Fibroblast of lung (primary cell): ENCODE measurements around the gene EDA. TPM values are rescaled to one million over a fixed set of nuclear protein-coding genes. Genes with fewer than 3 reads are reported as not detected.

Experiments used
- DNase-seq, 2 donors: peaks; one replicate each; pipeline versions ENCODE4 v3.0.0 to v3.0.0-alpha.2; 2010; ENCODE audit warnings: low read depth in 2 of 2
- H2AFZ ChIP-seq: 2 replicates; pipeline ENCODE4 v1.5.1; 2012; ENCODE audit warnings: low read length, control low read depth, inconsistent platforms
- H3K27ac ChIP-seq: 2 replicates; pipeline ENCODE4 v1.5.1; 2011; ENCODE audit warnings: low read length, control low read depth; ENCODE audit not compliant: insufficient read depth
- H3K27me3 ChIP-seq: 2 replicates; pipeline ENCODE4 v1.5.1; 2011; ENCODE audit warnings: mild to moderate bottlenecking, low read length; ENCODE audit not compliant: control insufficient read depth, insufficient read depth
- H3K36me3 ChIP-seq: 2 replicates; pipeline ENCODE4 v1.5.1; 2011; ENCODE audit warnings: low read length; ENCODE audit not compliant: control insufficient read depth, insufficient read depth
- H3K4me1 ChIP-seq: 2 replicates; pipeline ENCODE4 v1.5.1; 2011; ENCODE audit warnings: low read length; ENCODE audit not compliant: control insufficient read depth, insufficient read depth; ENCODE audit errors: extremely low read depth
- H3K4me2 ChIP-seq: 2 replicates; pipeline ENCODE4 v1.5.1; 2011; ENCODE audit warnings: low read length, control low read depth; ENCODE audit not compliant: insufficient read depth; ENCODE audit errors: extremely low read depth
- H3K4me3 ChIP-seq, 4 experiments: fragments of 200-600 bp in 1 of 4; sonication (generic) in 1 of 4; replicated peaks in 1 of 4; 2 replicates each; pipeline ENCODE4 v1.5.1; 2011 to 2016; ENCODE audit warnings: low read length in 4 of 4, low read depth in 3 of 4, mild to moderate bottlenecking in 3 of 4, control low read depth in 2 of 4, inconsistent platforms in 1 of 4, mixed read lengths in 1 of 4; ENCODE audit not compliant: insufficient read depth in 1 of 4; ENCODE audit errors: control extremely low read depth in 1 of 4
- H3K79me2 ChIP-seq: 2 replicates; pipeline ENCODE4 v1.5.1; 2012; ENCODE audit warnings: mild to moderate bottlenecking, low read length, inconsistent platforms; ENCODE audit not compliant: control insufficient read depth, insufficient read depth
- H3K9ac ChIP-seq: 2 replicates; pipeline ENCODE4 v1.5.1; 2011; ENCODE audit warnings: mild to moderate bottlenecking, low read length, control low read depth; ENCODE audit not compliant: insufficient read depth
- H3K9me3 ChIP-seq: 2 replicates; pipeline ENCODE4 v1.5.1; 2012; ENCODE audit warnings: low read depth, low read length; ENCODE audit not compliant: control insufficient read depth, insufficient read depth
- H4K20me1 ChIP-seq: 2 replicates; pipeline ENCODE4 v1.5.1; 2011; ENCODE audit warnings: low read length; ENCODE audit not compliant: control insufficient read depth, insufficient read depth; ENCODE audit errors: extremely low read depth
- EZH2 ChIP-seq: IDR thresholded peaks from 2 replicates; pipeline ENCODE4 v1.5.1; 2012; ENCODE audit warnings: low read length, control low read depth, mild to moderate bottlenecking; ENCODE audit errors: missing control alignments
- polyA plus RNA-seq, 2 donors: library from polyadenylated mRNA; depleted of rRNA in 1 of 2; stranded (reverse) in 1 of 2; unstranded in 1 of 2; fragments of >200 nt; gene quantifications; 2 replicates each; pipeline ENCODE4 v1.2.1, GENCODE V29; 2011 to 2012; ENCODE audit warnings: missing spikeins in 1 of 2
- total RNA-seq: library from RNA; depleted of rRNA; stranded (reverse); fragments of >200 nt; gene quantifications from 2 replicates; pipeline ENCODE4 v1.2.1, GENCODE V29; 2014
- TF ChIP-seq, protein P1 (sequence below), 2 donors: IDR thresholded peaks in 1 of 2; conservative IDR thresholded peaks in 1 of 2; 1 replicate in 1 of 2; 2 replicates in 1 of 2; pipeline ENCODE4 v1.5.1; 2011 to 2012; ENCODE audit warnings: low read length in 2 of 2, control low read depth in 1 of 2, inconsistent platforms in 1 of 2, low read depth in 1 of 2, mild to moderate bottlenecking in 1 of 2

Gene EDA
- total and polyA plus RNA-seq, 2 donors (not counting 1 experiment from before 2014, with no cell fraction given) = 0.17 to 0.20 TPM

DNA sequence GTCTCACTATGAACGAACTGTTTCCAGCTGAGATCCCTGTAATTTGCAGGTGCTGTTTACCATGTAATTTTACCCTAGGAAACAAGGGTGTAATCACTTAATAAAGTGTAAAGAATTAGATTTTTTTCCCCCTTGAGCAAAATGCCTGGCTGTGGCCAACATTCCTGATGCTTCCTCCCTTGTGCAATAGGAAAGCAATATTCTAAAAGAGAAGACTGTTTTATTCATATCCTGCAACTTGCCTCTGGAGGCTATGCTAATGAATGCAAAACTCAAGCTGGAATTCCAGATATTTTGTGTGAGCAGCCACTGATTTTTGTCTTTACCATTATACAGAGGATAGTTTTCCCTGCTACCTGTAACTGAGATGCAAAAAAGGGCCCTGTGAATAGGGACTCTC, 335.8 kb downstream of the EDA start:
- H3K4me2 ChIP-seq = no peak overlapping the region
- H3K4me3 ChIP-seq = no peak overlapping the region
- no peaks in the 10 kb centered on the region for H3K79me2 ChIP-seq
- TF ChIP-seq EZH2 = no peak
- TF ChIP-seq, protein P1, sequence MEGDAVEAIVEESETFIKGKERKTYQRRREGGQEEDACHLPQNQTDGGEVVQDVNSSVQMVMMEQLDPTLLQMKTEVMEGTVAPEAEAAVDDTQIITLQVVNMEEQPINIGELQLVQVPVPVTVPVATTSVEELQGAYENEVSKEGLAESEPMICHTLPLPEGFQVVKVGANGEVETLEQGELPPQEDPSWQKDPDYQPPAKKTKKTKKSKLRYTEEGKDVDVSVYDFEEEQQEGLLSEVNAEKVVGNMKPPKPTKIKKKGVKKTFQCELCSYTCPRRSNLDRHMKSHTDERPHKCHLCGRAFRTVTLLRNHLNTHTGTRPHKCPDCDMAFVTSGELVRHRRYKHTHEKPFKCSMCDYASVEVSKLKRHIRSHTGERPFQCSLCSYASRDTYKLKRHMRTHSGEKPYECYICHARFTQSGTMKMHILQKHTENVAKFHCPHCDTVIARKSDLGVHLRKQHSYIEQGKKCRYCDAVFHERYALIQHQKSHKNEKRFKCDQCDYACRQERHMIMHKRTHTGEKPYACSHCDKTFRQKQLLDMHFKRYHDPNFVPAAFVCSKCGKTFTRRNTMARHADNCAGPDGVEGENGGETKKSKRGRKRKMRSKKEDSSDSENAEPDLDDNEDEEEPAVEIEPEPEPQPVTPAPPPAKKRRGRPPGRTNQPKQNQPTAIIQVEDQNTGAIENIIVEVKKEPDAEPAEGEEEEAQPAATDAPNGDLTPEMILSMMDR (conservative IDR thresholded peaks at IDR 0.05 in 1 of 2, IDR thresholded peaks at IDR 0.05 in 1 of 2; ENCODE audit: low read depth in 1 of 2, low read length in 2 of 2) = no peak
- no peaks in the 10 kb centered on the region for H3K27me3 ChIP-seq
- no peak for DNase-seq
- H4K20me1 ChIP-seq = no peaks in the 10 kb centered on the region
- no peaks in the 10 kb centered on the region for H3K36me3 ChIP-seq
- no peak overlapping the region for H3K9ac ChIP-seq
- H2AFZ ChIP-seq = no peak overlapping the region
- H3K4me1 ChIP-seq = no peaks in the 10 kb centered on the region
- H3K9me3 ChIP-seq = no peaks in the 10 kb centered on the region
- H3K27ac ChIP-seq = no peak overlapping the region

DNA sequence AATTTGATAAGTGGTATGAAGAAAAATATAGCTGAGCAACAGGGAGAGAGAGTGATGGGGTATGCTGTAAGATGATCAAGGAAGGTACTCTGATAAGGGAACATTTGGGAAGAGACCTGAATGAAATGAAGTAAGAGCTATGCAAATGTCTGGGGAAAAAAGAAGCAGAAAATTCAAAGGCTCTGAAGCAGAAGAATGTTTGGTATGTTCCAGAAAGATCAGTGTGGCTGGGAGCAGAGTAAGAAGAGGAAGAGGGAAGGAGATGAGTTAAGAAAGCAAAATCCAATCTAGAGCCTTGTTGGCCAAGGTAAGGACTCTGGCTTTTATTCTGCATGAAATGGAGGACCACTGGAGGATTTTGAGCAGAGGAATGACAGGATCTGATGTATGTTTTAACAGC, 343.8 kb downstream of the EDA start:
- TF ChIP-seq, protein P1 (conservative IDR thresholded peaks at IDR 0.05 in 1 of 2, IDR thresholded peaks at IDR 0.05 in 1 of 2; ENCODE audit: low read depth in 1 of 2, low read length in 2 of 2) = no peak
- no peak for TF ChIP-seq EZH2
- H4K20me1 ChIP-seq = no peaks in the 10 kb centered on the region
- no peaks in the 10 kb centered on the region for H3K36me3 ChIP-seq
- H3K4me3 ChIP-seq = no peak overlapping the region
- H3K4me1 ChIP-seq = no peaks in the 10 kb centered on the region
- no peaks in the 10 kb centered on the region for H3K27me3 ChIP-seq
- no peaks in the 10 kb centered on the region for H3K9me3 ChIP-seq
- H3K79me2 ChIP-seq = no peaks in the 10 kb centered on the region
- H3K4me2 ChIP-seq = no peak overlapping the region
- no peak overlapping the region for H3K9ac ChIP-seq
- no peak overlapping the region for H3K27ac ChIP-seq
- no peak overlapping the region for H2AFZ ChIP-seq
- no peak for DNase-seq

DNA sequence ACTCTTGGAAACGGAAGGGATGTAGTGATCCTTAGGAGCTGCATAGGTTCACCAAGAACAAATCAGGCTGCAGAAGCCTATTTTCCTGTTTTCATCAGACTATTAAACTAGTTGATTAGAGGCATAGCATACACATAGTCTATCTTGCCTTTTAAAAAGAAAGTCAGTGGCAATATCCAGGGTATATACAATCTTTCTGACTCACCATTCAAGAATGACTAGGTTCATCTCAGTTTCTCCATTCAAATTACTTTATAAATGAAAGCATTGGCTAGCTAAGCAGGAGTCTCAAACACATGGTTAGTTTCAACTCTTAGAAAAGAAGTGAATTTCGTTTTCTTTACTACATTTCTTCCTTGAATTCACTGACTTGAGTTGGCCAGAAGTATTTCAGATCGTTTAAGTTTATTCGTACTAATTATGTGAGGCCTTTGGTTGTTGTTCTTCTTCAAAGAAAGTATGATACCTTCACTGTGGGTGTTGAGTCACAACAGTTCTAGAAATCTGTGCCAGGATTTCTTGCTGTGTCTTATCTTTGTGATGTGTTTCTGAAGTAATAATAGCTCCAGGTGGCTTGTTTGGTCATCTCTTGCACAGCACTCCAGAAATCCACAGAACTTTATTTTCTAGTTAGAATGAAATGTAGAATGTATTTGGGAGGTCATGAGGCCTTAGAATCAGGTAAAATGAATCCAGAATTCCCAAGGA, 345.6 kb downstream of the EDA start:
- no peaks in the 10 kb centered on the region for H3K79me2 ChIP-seq
- peak in 1 of 2 donors; percentile 0 for DNase-seq
- H3K4me1 ChIP-seq = no peaks in the 10 kb centered on the region
- no peaks in the 10 kb centered on the region for H4K20me1 ChIP-seq
- H3K9ac ChIP-seq = no peak overlapping the region
- TF ChIP-seq, protein P1 (conservative IDR thresholded peaks at IDR 0.05 in 1 of 2, IDR thresholded peaks at IDR 0.05 in 1 of 2; ENCODE audit: low read depth in 1 of 2, low read length in 2 of 2) = no peak
- no peak for TF ChIP-seq EZH2
- H3K4me2 ChIP-seq = no peak overlapping the region
- H3K27me3 ChIP-seq = no peaks in the 10 kb centered on the region
- H3K36me3 ChIP-seq = no peaks in the 10 kb centered on the region
- no peaks in the 10 kb centered on the region for H3K9me3 ChIP-seq
- no peak overlapping the region for H3K27ac ChIP-seq
- no peak overlapping the region for H3K4me3 ChIP-seq
- H2AFZ ChIP-seq = no peak overlapping the region
